ENCODE results near the gene MREG.
"Not testable (repeated sequence)": the region's sequence is repeated elsewhere in the genome, so short reads cannot be mapped to it uniquely, and the experiment has no call there.

The MREG gene

DNA sequence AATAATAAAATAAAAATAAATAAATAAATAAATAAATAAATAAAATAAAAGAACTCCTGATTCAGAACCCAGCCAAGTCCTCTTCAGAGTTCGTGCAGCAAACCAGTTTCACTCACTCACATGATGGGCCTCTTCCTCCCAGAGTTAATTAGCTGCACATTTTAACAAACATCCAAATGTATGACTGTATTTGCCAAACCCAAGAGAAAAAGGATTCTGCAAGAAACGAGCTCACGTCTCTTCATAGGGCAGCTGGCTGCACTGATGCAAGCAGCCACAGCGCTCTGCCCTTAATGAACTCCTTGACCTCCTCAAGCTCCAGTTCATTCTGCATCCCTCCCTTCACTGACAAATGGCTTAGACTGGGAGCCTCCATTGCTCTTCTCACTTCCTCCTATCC lies 55.1 kb downstream of the MREG start:
- DNase-seq (ENCODE audit: low spot score): no peak

DNA sequence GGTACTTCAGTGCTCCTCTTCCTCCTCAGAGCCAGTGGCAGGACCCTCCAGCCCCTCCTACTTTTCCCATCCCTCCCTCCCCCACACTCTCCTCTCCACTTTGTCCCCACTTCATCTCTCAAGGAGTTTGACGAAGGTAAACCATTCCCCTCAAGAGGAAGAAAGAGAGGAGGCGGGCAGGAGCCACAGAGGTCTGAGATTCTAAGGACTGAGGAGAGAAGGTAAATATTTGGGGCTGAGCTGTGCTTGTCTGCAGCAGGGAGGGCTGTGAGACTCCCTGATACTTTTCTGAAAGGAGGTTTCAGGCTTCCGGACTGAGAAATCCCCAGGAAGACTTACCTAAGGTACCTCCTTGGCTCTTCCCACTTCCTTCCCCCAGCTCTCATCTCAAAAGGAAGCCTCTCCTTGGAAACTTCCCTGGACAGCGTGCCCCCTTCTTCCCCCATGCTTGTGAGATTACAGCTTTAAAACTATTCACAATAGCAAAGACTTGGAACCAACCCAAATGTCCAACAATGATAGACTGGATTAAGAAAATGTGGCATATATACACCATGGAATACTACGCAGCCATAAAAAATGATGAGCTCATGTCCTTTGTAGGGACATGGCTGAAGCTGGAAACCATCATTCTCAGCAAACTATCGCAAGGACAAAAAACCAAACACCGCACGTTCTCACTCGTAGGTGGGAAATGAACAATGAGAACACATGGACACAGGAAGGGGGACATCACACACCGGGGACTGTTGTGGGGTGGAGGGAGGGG lies 55.8 kb downstream of the MREG start:
- DNase-seq (ENCODE audit: low spot score): not testable (repeated sequence)

DNA sequence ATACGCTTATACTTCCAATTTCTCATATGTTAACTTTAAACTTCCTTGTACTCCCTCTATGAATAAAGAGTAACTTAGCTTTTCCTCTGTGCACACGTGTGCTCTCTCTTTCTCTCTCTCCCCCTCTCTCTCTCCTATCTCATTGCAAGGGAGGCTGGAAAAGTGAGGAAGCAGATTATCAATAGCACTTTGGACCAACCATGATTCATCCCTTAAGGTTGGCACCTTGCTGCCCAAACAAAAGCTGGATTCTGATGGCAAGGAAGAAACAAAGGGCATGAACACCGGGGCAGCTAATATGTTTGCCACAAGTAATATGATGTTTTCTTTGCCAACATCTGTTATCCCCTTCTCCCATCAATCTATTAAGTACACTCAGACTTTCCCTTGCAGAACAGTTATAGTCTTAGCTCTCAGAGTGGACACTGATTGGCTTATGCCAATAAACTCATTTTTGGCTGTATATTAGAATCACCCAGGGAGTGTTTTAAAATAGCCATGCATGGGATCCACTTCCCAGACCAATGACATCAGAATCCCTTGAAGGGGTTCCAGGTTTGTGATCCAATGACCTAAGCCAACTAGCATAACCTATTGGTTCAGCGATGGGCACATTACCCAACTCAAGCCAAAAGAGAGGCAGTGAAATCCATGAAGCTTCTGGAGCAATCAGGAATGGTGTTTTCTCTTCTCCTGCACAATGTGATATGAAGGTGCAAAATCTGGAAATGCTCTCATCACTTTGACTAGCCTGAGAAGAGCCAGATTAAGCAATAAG lies 60.3 kb downstream of the MREG start:
- no peak for DNase-seq (ENCODE audit: low spot score)

DNA sequence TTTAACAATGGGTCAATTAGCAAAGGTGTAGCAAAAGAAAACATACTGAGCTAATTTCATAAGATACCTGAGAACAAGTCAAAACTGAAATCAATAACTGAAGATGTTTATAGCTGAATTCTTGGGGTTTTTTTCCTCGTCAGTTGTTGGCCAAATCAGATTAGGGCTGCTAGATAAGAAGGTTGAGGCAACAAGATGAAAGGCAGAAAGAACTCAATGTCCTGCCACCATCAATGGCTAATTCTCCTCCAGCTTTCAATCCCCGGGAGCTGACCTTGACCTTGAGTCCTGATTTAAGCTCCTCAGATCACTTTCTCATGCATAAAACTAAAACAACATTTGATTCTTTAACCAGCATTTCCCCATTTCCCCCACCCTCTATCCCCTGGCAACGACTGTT lies 61.8 kb downstream of the MREG start:
- DNase-seq (ENCODE audit: low spot score): no peak

DNA sequence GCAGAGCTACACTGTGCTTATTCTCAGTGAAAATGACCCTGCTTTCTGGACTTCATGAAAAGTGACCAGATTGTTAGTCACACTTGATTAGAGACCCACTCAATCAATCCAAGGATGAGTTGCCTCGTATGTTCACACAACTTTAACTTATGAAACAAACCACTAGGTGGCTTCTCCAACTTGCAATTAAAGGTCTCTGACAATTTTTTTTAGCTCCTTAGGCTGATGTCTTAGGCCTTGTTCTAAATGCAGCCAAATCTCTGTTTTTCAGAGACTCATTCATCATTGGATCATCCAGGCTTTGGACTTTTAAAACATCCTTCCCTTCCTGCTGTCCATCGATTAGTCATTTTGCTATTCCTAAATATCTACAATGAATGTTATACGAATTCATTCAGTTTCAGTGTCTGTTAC lies 63.4 kb downstream of the MREG start:
- DNase-seq (ENCODE audit: low spot score): peak; percentile 31

DNA sequence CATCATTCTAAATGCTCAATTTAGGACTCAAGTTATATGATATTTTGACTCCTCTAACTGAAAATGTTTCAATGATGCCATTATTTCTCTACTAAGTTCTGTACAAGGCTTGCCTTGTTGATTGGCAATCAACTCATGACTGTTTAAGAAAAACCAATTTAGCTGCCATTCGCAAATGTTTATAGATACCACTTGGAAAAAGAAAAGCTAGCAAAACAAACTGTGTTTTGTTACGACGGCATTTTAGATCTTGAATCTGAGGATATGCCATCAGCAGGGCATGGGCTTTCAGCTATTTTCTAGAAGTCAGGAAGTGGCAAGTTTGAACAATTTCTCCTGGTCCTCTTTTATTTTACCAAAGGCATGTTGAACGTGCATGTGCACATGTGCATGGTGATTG lies 65.3 kb downstream of the MREG start:
- DNase-seq (ENCODE audit: low spot score): no peak

DNA sequence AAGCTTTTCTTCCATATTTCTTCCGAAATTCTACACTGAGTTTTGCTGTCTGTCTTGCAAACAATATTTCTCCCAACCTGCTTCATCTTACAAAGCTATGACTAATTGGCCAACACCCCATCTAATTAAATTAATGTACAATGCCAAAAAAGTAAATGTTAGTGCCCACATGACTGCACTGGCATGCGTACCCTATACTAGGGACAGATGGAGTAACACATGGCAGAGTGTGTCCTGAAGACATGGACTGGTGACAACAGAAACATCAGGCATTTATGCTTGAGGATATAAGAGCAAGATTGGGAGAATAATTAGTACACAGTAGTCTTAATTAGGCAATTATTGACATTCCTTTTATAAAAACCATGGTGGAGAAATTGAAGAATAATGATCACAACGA lies 66.8 kb downstream of the MREG start:
- no peak for DNase-seq (ENCODE audit: low spot score)

DNA sequence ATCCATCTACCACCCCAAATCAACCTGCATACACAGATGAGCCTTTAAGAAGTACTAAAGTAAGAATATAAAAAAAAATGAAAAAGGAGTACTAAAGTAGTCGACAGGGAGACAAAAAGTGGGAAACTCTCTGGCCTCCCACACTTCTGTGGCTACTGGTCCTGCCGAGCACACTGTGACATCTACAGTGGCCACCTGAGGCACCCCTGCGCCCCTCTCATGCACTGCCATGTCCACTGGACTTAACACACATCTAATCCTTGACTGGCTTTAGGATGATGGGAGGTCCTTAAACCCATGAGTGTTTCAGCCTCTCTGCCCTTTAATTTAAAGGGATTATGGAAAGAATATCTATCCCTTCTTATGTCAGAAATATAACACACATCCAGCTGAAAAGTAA lies 71.2 kb downstream of the MREG start:
- DNase-seq (ENCODE audit: low spot score): no peak

DNA sequence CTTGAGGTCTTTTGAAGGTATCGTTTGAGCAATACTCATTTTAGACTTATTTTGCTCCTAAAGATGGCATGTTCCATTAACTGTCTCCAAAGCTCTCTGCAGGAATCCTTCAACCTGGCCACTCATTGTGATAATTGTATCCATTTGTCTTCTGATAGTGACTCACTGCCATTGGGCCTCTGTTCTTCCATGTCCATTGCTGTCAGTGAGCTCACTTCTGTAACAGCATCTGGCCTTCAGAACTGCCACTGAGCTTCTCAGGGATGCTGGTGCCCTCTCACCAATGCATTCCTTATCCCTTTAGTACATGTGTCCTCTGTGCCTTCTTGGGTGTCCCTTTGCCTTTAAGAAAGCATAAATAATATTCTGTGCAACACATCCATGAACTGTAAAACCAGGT lies 71.6 kb downstream of the MREG start:
- DNase-seq (ENCODE audit: low spot score): no peak

DNA sequence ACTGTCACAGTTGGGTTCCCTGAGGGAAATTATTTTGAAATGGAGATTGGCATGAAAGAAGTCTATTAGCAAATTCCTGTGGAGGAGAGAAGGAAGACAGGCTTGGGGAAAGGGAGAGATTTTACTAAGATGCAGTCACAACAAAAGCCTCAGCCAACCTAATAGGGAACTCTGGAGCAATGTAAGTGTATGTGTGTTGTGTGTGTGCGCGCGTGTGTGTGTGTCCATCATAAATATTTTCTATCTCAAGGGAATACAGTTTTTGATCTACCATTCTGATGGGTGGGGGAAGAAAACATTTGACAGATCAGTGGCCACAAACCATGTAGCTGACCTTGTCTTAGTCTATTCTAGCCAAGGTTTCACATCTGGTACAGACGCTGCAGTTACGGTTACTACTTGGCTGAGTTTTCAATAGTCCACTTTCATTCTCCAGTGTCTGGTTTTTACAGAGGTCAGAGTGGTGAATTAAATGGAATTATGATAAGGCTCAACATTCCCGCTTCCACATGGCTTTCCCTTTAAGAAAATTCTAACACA lies 72.6 kb downstream of the MREG start:
- no peak for DNase-seq (ENCODE audit: low spot score)

DNA sequence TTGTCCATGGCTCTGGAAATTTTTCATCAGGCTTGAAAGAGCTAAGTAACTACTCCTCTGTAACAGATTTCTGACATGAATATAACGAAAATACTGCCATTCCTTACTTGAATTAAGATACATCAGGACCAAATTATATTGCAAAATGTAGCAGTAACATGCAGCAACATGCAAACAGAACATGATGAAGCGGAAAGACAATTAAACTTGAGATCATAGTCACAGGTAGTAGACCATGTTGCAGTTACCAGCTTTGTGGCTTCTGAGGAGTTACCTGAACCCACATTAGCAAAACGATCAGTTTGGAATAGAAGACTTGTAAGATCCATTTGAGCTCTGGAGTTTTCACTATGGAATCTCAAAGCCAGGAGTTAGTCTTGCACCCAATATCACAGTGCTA lies 76.2 kb downstream of the MREG start:
- DNase-seq (ENCODE audit: low spot score): no peak

DNA sequence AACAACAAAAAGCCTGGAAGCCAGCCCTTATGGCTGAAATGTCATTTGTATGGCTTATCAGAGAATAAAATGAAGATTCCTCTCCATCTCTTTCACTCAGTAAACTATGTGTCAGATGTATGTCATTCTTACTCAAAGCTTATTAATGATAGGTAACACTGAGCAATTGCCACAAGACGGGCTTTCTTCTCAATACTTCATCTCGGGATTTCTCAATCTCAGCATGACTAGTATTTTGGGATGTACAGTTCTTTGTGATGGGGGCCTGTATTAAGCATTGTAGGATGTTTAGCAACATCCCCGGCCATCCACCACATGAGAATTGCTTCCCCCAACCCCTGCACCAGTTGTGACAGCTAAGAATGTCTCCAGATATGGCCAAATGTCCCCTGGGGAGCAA lies 80.2 kb downstream of the MREG start:
- no peak for DNase-seq (ENCODE audit: low spot score)

DNA sequence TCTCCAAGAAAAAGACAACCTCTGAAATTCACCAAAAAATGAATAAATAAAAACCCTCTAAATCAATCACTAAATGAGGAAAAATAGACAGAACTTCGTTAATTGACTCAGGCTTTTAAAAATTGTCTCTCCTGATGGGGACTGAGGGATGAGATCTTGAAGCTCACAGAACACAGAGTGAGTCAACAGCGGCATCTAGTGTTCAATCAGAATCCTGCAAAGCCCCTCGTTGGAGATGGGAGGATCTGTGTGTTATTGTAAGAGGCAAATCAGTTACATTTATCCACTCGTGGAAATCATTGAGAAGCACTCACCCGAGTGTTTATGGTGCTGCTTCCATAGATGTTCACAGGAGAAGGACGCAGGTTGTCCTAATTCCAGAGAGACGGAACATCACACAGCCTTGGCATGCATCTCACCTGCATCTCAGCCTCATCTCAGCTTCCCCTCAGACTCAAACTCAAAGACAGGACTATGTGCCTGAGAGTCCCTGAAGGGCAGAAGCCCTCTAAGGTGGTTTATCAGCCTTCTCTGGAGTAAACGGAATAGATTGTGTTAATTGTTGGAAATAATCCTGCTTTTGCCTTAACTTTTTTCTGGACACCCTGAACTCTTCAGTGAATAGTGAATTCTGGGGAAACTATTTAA lies 82.0 kb downstream of the MREG start:
- DNase-seq (ENCODE audit: low spot score): peak; percentile 62

DNA sequence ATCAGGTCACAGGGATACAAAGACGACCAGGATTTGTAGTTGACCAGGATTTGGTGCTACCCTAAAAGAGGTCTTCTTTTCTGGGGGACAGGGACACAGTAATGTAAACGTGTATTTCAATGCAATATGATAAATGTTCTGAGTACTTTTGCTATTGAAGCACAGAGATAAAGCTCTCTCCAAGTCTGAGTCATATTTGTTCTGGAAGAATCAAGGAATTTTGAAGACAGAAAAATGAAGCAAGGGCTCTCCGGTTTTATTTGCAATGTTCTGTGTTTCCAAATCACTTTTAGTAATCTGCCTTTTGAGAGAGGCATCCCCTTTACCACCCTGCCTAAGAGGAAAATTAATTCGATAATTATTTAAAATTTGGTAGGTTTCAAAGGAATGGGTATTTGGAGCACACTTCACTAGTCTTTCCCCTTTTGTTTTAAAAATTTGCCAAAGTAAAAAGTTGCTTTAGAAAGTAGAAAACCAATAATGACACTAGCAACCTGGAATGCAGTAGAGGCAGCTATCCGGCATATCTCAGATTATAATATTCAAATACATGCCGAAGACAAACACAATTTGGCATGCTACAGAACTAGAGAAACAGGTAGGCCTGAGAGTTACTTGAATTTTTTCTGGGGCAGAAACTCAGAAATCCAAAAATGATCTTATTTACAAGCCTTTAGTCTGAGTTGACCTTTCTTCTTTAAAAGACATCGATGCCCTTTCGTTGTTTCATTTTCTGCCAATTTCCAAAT lies 82.7 kb downstream of the MREG start:
- peak; percentile 7 for DNase-seq (ENCODE audit: low spot score)

DNA sequence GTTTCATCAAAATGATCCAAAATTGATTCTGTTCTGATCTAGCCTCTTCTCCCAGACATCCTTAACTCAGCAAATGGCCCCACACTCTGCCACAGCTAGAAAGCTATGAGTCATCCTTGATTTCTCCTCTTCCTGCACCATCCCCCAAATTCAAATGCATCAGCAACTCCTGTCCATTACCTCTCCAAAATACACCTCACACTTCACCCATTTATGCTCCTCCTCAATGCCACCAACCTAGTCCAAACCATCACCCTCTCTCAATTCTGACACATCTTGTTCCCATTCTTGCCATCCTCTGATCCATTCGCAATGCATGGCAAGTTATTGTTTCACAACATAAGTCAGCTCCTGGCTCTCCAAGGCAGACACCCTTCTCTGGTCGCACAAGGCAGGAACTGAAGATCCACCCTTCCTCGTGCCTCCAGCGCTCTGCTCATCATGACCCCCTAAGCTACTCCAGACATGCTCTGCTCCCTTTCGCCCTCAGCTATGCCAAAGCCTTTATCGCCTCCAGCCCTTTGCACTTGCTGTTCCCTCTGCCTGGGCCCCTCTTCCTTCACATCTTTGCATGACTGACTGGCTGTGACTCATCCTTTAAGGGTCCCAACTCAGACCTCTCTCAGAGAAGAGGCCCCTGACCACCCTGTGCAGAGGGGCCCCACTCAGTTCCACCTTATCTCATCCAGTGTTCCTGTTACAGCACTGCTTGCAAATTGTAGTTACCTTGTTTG lies 83.6 kb downstream of the MREG start:
- no peak for DNase-seq (ENCODE audit: low spot score)

DNA sequence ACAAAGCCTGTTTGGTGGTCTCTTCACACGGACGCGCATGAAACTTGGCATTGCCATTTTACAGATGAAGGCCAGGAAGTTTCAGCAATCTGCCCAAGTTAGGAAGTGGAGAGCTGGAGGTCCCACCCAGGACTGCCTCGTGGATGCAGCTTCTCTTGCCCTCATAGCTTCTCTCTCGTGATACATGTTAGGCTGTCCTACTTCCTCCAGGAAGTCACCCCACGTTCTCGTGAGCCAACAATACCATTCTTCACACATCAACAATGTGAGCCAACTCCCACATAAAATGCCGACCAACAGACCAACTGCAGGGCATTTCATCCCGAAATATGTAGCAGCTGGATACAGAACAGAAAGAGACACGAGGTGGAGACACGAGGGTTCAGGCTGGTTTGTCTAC lies 85.3 kb downstream of the MREG start:
- no peak for DNase-seq (ENCODE audit: low spot score)

DNA sequence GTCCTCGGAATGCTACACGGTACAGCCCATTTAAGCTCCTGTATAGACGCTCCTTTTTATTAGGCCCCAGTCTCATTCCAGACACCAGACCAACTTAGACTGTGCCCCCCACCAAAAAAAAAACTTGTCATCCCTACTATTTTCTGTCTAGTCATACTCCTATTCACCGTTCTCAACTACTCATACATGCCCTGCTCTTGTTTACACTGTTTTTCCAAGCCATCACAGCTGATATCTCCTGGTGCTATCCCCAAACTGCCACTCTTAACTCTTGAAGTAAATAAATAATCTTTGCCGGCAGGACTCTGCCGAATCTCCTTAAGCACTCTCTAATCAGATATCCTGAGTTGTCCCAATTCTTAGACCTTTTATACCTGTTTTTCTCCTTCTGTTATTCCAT lies 86.4 kb downstream of the MREG start:
- not testable (repeated sequence) for DNase-seq (ENCODE audit: low spot score)

DNA sequence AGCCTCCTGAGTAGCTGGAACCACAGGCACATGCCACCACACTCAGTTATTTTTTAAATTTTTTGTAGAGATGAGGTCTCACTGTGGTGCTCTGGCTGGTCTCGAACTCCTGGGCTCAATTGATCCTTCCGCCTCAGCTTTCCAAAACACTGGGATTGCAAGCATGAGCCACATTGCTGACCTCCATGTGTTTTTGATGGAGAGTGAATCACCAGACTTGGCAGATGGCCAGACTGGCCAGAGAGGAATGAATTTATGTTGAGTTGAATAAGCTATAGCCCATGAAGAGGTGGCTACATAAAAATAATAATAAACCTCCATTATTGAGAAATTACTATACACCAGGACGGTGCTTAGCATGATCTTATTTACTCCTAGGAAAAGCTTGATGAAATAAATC lies 91.5 kb downstream of the MREG start:
- DNase-seq (ENCODE audit: low spot score): peak; percentile 43

DNA sequence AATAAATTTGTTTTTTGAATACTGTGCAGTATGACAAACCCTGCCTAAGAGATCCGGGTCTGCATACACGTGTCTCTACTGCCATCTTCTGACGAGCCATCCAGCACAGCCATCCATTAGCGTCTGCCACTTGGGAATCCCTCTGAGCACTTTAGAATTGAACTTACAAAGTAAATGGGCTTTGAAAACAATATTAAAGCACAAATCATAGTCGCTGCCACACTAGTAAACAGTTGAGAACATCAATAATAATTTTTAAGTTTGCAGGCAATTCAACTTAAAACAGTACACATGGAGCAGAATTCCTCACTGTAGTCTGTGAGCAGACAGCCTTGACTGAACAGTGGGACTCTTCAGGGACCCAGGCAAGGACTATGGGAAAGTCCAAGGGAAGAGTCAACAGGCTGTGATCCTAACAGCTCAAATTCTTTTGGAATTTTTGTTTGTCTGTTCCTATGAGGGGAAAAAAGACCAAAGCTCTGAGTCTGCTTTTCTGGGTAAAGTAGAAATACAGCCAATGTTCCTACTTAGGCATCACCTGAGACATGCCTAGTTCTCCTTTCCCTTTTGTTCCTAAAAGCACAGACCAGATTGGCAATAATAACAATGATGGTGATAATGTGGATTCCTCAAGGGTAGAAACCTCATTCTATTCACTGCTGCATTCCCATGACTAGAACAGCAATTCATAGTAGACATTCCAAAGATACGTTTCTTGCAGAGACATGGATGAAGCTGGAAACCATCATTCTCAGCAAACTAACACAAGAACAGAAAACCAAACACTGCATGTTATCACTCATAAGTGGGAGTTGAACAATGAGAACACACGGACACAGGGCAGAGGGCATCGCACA lies 92.9 kb downstream of the MREG start:
- DNase-seq (ENCODE audit: low spot score): peak; percentile 47

DNA sequence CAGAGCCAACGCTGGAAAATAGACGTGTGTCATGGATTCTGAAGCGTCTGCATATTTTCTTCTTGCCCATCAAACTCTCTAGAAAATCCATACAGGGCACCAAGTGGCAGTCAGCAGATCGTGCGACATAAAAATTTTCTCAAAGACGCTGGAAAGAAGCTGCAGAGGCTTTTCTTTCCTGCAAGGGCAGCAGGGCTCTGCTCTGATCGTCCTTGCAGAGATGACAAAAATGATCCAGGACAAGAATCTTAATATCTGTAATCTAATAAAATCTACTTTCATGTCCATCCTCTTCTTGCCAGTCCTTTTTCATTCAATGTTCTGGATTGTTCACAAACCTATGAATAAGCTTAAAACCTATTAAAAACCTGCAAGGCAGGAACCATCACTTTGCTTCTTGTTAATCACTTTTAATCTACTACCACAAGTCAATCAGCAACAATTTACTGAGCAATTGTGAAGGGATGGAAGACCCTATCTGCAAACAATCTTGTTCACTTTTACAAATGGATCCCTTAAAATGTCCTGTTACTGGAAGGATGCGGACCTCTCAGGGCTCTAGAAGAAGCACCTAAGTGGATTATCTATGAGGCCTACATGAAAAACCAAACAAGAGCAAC lies 93.6 kb downstream of the MREG start:
- no peak for DNase-seq (ENCODE audit: low spot score)
